RKO (cell line): ENCODE results near the gene CDC42EP5.

Source experiments
- DNase-seq: peaks from one replicate; pipeline ENCODE4 v3.0.0-alpha.2; 2016; ENCODE audit warnings: low spot score

CDC42EP5 gene

DNA sequence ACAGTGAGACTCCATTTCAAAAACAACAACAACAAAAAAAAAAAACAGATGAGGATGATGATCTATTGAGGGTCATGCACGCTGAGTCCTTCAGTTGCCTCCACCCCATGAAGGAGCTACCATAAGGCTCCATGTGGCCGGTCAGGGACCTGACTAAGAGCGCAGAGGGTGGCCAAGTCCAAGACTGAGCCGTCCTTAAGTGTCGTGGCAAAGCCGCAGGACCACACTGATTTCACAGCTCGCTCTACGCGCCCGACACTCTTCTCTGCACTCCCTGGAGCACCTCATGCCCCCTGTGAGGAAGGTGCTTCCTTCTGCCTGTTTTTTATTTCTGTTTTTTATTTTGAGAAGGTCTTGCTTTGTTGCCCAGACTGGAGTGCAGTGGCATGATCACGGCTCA, 45.5 kb downstream of the CDC42EP5 start:
- DNase-seq: no peak

DNA sequence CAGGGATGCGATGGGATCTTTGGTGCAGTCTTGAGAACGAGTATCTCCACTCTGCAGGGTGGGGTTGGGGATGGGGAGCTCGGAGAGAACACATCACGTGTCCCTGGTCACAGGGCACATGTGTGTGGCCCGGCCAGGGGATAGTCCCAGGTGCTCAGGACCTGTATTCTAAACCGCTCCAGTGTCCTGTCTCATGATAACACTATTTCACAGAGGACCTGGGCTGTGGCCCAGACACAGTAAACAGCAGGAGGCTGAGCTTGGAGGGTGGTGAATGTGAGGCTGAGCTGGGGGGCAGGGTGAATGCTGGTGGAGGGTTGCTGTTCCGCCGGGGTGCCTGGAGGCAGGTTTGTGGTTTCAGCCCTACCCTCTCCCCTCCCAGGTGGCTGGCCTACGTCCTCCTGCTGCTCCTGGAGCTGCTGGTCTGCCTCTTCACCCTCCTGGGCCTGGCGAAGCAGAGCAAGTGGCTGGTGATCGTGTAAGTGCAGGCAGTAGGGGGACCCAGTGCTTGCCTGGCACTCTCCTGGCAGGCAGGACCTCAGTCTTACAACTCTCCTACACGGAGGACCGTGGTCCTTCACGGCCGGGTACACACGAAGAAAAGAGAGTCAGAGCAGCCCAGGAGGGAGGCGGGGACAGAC, 46.7 kb downstream of the CDC42EP5 start:
- DNase-seq: no peak

DNA sequence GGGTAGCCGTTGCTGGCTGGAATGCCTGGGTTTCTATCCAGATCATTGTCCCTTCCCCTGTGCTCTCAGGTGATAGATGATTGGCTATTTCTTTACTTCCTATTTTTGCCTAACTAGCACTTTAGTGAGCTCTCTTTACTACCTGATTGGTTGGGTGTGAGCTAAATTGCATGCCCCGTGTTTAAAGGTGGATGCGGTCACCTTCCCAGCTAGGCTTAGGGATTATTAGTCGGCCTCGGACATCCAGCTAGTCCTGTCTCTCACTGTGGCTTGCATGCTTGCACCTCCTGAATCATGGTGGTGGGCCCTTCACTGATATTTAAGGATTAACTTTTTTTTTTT, 47.7 kb downstream of the CDC42EP5 start:
- DNase-seq: no peak

DNA sequence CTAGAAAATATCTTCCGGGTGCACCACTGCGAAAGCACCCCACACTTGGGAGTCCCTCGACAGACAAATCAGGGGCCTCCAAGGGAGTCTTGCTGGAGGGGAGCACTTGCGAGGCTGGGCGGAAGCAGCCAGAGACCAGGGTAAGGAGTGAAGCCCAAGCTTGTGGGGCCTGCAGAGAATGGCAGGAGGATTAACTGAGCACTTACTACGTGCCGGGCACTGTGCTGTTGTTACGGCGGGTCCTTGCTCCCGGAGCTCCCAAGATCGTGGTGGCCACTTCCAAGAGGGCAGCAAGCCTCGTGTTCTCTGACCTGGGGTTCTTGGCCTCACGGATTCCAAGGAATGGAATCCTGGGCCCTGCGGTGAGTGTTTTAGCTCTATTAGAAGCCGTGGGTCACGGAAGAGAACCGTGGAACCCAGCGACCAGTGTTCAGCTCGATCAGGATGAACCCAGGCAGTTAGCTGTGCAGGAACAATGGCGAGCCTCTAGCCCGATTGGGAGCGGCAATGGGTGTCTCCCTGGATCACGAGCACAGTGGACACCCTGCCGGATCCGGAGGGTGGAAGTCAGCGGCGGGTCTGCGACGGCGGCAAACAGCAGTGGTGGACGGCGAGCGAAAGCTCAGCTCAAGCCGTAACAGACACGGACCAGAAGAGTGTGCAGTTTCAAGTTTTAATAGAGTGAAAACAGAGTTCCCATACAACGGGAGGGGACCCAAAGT, 48.3 kb downstream of the CDC42EP5 start:
- no peak for DNase-seq

DNA sequence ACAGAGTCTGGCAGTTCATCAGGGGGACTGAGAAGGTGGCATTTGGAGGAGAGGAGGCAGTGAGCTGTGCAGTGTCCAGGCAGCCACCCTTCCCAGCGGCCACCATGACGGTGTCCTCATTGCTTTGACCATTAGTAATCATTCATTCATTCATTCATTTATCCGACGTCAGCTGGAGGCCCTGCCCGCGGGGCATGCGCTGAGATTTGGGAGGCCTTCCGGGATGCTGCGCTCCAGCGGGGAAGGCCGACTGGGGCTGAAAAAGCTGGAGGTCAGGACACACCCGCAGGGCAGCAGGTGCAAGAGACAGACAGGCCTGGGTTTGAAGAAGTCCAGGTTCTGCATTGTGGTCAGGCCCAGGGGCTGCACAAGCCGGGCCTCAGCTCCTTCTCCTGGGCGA, 48.9 kb downstream of the CDC42EP5 start:
- DNase-seq: no peak

DNA sequence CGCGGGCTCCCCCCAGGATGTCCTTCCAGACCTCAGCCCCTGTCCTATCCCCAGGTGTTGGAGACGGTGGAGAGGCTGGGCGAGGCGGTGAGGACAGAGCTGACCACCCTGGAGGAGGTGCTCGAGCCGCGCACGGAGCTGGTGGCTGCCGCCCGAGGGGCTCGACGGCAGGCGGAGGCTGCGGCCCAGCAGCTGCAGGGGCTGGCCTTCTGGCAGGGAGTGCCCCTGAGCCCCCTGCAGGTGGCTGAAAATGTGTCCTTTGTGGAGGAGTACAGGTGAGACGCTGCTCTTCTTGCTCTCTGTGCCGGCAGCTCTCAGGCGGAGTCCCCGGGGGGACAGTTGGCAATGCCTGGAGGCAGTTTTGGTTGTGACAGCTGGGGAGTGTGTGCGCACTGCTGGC, 51.0 kb downstream of the CDC42EP5 start:
- no peak for DNase-seq

DNA sequence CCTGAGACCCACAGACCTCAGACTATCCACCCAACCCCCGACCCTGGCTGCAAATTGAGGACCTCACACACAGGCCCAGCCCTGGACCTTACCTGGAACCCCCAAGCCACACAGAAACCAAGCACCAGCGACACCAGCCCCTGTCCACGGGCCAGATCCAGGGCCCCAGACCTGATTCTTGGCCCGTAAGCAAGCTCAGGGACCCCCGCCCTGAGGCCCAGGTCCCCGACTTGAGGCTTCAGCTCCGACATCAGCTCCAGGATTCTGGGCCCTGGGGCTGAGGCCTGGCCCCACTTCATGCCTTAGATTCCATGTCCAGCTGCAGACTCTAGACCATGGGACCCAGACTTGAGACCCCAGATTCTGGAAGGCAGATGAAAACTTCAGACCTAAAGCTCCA, 51.6 kb downstream of the CDC42EP5 start:
- DNase-seq: no peak

DNA sequence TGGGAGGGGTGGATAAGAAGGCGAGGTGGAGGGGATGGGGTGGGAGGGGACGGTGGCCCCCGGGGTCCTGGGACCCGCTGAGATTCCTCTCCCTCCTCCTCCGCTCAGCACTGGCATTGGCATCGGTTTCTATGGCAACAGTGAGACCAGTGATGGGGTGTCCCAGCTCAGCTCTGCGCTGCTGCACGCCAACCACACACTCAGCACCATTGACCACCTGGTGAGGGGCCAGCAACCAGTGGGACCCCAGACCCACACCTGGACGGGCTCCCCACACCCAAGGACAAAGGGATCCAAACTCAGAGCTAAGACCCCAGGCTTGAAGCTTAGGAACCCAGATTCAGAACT, 52.0 kb downstream of the CDC42EP5 start:
- DNase-seq: no peak

DNA sequence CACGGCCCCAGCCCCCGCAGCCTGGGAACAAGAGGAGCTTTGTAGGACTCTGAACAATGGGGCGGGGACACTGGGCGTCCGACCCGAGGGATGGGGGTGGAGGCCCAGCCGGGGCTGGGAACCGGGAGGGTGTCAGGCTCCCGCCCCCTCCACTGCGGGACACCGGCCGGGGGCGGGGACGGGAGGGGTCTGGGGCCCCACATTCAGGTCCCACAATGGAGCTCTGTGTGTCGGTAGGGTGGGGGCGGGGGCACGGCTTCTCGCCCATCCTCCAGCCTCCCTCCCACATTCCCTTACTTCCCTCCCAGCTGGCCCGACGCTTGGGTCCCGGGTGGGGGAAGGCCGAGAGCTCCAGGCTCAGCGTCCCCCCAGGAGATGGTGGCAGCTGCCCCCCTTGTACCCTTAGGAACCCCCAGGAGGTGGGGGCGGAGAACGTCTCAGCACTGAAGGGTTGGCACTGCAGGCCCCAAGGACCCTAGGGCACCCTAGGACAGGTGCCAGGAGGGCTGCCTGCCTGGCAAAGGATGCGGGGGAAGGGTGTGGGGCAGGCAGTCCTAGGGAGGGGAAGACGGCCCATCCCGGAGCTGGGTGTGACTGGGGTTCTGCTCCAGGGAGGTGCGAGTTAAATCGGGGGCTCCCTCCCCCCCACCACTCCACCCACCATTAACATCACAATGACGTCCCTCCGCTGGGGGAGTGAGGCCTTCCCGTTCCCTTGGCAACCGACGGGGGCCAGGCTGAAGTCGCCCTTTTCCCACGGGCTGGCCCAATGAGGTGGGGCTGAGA, 52.5 kb downstream of the CDC42EP5 start:
- no peak for DNase-seq

DNA sequence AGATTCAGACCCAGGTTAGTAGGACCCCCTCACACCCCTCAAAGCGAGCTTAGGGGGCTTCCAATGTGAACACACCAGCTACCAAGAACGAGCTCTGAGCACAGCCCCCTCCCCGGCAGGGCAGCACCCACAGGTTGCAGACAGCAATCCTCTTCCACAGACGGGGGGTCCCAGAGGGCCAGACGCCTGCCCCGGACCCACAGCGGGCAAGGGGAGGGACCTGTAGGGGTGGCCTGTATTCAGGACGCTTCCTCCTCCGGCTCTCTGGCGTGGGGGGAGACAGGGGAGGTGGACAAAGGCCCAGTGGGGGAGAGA, 53.1 kb downstream of the CDC42EP5 start:
- DNase-seq: no peak

DNA sequence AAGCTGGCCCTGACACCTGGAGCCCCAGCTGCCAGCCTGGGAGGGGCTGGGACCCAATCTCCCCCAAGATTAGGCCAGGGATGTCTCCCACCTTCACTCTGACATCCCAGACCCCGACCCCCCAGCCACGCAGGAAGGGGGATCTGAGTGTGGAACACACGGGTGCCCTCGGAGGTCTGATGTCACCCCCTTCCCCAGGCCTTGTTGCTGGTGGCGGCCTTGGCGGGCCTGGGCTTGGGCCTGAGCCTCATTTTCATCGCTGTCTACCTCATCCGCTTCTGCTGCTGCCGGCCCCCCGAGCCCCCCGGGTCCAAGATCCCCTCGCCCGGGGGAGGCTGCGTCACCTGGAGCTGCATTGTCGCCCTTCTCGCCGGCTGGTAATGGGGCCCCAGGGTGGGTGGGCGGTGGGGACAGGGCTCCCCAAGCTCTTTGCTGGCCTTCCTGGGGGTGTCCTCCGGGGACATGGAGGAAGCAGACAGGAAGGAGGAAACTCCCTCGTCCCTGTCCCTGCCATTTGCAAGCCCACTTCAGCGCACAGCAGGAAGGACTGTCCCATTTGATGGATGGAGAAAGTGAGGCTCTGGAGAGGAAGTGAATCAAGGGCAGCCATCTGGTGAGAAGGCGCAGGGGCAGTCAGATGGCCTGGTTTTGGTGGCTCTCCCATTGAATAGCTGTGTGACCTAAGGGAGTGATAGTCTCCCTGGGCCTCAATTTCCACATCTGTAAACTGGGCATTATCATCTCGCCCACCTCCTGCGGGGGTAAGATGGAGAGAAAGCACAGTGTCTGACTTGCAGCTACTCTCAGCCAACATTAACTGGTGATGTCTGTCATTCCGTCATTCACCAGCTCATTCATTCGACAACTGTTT, 53.9 kb downstream of the CDC42EP5 start:
- DNase-seq: no peak

DNA sequence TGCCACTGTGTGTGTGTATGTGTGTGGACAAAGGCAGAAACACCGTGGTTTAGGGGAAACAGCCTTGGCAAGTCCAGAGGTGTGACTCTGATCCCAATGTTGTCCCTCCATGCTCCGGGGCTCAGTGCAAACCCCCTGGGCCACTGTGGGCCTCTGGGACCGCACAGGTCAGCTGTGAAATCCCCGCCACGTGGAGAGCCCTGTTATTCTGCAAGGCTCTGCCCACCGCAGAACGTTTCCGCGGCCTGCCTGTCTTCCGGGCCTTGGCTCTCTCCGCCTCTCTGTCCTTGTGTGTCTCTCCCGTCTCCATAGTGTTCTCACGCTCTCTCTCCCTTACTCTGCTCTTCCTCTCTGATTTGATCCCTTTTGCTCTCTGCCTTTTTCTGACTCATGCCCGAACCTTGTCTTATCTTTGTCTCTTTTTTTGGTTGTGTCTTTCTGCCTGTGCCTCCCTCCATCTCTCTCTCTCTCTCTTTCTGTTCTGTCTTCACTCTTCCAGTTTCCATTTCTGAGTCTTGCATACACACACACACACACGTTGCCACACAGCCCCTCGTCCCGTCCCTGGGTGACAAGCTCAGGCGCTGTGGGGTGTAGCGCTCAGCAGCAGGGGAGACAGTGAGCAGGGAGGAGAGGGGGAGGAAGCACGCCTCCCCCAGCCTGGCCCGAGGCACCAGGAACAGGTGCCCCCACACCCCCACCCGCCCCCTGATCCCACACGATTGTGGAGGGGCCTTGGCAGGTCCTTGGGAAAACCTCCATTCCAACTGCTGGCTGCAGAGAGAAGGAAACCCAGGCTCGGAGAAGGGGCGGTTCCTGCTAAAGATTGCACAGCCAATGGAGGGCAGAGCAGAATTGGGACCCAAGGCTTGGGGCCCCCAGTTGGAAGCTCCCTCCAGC, 54.8 kb downstream of the CDC42EP5 start:
- no peak for DNase-seq

DNA sequence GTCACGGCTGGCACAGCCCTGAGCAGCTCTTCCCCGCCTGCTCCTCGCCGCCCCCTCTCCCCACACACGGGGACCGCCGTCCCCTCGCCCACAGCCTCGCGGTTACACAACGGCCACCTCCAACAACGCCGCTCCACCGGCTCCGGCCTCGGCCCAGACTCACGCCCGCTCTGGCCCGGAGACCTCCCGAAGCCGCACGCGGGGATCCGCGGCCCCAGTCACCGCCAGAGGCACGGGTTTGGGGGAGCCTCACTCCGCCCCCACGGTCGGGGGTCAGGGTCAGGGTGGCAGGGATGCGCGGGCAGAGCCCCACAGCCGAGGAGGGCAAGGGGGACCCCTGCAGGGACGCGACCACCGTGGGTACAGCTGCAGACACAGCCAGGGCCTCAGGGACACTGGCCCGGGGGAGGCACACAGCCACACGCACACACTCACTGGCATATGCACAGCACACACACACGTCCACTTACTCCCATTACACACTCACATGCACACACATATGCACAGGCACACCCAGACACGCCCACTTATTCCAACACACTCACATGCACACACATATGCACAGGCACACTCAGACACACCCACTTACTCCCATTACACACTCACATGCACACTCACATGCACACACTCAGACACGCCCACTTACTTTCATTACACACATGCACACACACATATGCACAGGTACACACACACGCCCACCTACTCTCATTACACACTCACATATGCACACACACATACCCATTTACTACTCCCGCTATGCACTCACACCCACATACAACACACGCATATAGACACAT, 56.2 kb downstream of the CDC42EP5 start:
- no peak for DNase-seq

DNA sequence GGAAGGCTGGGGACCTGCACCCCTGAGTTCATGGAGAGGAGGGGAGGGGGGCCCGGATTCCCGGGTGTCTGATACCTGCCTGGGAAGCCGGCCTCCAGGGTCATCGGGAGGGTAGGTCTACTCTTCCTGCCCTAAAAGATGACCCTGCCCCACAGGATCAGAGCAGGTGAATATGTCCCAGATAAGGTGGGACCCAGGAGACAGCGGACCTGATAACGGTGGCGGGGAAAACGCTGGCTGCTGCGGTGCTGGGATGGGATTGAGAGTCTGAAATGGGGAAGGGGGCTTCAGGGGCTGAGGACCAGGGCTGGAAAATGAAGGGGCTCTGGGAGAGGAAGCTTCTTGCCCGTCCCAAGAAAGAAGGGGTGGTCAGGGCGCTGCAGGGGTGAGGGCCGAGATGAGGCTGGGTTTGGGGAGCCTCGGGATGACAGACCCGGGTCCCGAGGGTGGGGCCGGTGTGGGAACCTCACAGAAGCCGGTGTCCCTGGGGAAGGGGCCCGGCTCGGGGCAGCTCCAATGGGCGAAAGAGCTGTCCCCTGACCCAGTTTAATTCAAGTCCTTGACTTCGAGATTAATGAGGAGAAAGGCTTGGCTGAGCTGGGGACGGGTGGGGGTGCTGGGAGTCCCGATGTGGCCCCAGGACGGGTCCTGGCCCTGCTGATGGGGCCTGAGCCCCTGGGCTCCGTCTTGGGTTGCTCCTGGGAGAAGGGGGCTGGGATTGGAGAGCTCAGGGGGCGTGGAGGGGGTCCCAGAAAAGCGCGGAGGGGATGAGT, 57.0 kb downstream of the CDC42EP5 start:
- DNase-seq: no peak

DNA sequence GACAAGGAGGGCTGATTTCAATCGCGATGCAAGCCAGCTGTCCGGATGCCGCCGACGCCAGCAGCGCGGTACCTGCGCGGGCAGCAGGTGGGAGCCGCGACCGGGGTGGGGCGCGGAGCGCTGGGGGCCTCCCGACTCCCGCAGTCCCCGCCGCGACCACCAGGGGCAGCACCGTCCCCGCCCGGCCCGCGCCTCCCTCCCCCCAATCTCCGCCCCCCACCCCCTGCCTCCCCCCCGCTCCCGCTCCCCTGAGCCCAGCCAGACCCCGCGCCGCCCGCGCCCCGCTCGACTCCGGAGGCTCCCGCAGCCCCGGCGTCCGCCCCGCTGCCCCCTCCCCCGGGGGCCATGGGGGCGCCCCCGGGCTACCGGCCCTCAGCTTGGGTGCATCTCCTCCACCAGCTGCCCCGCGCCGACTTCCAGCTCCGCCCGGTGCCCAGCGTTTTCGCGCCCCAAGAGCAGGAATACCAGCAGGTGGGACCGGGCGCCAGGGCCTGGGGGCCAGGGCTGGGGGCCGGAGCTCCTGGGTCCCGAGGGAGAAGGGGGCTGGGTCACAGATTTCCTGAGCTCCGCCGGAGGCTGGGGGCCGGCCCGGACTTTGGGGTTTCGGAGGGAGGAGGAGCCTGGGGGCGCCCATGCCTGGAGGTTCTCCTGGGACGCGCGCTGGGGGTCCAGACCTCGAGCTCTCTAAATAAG, 57.7 kb downstream of the CDC42EP5 start, which contains the start of gene TTYH1:
Gene TTYH1, plus strand, starts transcription at position 257 of the 693 bp plus-strand sequence. Its CDS starts 89 bp downstream, at position 346.
- no peak for DNase-seq
